ENCODE data around the gene ZNF710.

The ZNF710 gene

DNA sequence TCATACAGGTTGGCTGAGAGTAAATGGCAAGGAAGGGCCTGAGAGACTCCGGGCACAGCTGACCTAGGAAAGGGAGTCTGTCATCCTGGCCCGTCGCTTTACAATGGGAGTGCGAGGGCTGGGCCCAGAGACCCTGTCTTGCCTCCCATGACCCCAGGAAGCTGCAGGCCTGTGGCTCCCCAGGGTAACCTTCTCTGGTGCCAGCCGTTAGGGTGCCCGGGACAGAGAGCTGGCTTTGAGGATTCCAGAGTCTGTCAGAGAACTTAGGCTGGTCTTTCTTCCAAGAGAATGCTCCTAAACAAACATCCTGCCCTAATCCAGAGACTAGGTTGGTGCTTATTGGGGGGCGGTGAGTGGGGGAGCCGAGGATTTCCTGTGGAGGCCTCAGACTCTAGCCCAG lies 18.5 kb downstream of the ZNF710 start:
- no peak for DNase-seq

DNA sequence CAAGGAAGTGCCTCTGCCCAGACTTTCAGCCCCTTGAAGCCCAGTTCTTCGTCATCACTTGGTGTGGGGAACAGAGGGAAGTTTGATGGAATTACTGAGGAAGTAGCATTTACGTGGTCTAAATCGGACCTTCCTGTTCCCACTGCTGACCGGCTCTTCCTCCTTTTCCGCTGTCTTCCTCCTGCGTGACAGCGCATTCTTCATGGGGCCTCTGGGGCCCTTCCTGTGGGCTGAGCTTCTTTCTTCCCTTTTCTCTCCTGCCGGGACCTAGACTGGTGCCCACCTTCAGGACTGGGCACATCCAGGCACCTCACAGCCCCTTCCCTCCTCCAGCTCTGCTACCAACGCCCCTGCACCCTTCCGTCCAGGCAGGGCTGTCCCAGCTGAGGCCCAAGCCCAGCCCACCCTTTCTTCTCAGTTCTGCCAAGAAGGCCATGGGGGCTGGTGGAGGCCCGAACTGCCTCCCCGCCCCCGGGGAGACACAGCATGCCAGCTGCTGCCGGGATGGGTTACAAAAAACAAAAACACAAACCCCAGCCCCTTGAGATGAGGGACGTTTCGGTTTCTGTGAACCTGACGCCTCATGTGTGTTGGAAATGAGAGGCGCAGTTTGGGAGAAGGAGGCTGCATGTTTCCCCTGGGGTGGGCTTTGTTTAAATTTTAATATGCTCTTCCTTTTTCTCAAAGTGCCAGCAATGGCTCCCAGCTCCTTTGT lies 19.1 kb downstream of the ZNF710 start:
- peak; percentile 27 for DNase-seq

DNA sequence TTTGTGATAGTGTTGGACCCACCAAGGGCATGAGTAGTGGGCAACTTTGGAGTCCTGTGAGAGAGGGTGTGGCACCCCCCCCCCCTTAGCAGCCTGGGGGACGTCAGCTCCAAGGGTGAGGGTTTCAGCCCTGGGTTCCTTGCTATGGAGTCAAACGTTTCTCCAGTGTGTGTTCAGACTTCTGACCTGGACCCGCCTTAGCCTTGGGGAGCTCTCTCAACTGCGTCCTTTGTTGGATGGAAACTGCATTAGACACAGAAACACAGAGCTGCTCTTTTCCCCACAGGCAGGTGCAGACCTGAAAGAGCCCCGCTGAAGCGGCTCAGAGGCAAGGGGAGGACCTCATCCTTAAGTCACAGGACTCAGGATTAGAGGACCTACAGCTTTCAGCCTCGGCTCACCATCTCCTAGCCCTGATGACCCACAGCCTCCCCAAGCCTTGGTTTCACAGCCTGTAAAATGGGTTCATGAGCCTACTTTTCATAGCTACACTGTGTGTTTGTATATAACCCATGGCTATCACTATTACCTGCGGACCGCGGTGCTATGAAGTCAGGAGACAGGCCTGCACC lies 19.9 kb downstream of the ZNF710 start:
- no peak for DNase-seq

DNA sequence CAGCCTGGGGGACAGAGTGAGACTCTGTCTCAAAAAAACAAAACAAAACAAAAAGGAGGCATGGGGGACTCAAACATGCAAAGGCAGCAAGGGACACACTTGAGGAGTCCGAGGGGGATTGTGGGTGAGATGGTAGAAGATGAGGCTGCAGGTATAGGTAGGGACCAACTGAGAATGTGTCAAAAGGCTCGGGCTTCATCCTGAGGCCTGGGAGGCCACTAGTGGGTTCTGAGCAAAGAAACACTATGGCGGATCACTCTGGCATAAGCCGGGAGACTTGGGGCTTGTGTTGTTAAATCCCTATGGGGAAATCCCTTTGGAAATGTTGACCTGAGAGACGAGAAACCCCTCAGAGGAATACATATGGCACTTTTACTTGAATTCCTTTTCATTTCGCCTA lies 21.2 kb downstream of the ZNF710 start:
- no peak for DNase-seq

GRCh38 chr15:90022905-90023700 lies 22.0 kb downstream of the ZNF710 start:
- no peak for DNase-seq

GRCh38 chr15:90024406-90024805 lies 23.3 kb downstream of the ZNF710 start:
- DNase-seq, result no peak

- DNase-seq, result no peak
Measured at GRCh38 chr15:90025489-90026033, 24.4 kb downstream of the ZNF710 start.

DNA sequence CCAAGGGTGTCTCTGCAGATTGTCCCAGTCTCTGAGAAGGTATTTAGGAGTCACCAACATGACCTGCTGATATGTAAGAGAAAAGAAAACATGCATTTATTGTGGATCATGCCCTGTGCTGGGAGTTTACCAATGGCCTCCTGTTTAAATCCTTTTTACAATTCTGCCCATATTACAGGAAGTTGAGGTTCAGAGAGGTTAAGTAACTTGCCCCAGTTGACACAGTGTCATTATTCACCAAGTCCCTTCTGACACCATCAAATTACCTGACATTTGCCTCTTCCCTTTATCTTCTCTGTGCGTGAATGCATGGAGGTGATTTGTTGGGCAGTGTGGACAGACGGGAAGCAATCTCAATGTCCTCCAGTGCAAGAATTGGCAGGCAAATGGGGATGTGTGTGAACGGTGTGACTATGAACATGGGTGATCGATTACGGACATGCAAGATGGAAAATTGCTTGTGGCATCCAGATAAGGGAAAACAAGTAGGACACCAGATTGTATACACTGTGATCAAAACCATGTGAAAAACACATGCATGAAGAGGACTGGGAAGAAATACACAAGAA lies 27.3 kb downstream of the ZNF710 start:
- no peak for DNase-seq

DNA sequence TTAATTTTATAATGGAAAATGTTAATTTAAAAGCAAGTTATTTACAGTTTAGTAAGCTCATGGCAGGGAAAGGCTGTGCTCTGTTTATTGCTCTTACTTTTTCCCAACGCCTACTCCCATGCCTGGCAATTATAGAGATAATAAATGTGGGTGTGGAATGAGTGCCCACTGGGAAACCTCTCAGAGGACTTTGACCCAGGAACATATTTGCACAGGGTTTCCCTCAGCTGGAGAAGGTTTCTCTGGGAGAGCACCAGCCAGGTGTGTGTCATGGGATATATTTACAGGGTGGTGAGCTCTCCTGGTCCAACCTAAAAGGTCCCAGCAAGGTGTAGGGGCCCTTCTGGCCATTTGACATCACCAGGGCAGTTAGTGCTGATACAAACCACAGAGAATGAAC lies 27.9 kb downstream of the ZNF710 start:
- DNase-seq, result no peak

DNA sequence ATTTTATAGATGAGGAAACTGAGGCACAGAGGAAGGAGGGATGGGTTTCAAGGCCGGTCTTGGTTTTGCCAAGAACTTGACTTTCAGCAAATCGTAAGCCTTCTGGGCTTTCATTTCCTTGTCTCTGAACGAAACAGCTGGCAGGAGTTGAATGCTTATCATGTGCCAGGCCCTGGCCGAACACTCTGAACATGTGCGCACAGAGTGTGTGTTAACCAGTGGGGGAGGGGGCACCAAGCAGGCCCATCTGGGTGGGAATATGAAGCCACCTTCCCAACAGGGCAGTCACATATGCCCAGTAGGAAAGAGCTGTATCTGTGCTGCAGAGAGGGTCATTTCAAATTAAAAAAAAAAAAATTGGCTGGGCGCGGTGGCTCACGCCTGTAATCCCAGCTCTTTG lies 29.3 kb downstream of the ZNF710 start:
- no peak for DNase-seq

DNA sequence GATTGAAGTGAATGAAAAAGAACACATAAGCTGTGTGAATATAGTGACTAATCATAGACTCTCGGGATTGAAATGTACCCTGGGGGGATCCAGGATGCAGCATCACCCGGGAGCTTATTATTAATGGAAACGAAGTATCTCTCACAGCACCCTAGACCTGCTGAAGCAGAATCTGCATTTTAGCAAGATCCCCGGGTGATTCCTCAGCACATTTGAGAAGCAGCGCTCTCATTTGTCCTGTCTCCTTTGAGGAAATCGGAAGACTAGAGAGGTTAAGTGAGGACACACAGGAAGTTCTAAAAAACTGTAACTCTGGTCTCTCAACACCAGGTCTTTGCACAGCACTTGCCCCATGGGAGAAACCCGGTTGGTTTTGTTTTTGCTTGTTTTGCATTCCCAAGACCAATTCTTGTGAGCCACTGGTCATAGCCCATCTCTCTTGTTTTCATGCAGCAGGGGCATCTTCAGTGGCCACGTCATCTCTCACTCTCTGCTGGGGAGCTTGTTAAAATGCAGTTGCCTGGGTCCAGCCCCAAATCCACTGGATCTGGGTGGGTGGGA lies 30.2 kb downstream of the ZNF710 start:
- DNase-seq, result no peak

- DNase-seq, result no peak
Measured at GRCh38 chr15:90033006-90033405, 31.9 kb downstream of the ZNF710 start.

GRCh38 chr15:90033448-90033847 lies 32.3 kb downstream of the ZNF710 start:
- no peak for DNase-seq

DNA sequence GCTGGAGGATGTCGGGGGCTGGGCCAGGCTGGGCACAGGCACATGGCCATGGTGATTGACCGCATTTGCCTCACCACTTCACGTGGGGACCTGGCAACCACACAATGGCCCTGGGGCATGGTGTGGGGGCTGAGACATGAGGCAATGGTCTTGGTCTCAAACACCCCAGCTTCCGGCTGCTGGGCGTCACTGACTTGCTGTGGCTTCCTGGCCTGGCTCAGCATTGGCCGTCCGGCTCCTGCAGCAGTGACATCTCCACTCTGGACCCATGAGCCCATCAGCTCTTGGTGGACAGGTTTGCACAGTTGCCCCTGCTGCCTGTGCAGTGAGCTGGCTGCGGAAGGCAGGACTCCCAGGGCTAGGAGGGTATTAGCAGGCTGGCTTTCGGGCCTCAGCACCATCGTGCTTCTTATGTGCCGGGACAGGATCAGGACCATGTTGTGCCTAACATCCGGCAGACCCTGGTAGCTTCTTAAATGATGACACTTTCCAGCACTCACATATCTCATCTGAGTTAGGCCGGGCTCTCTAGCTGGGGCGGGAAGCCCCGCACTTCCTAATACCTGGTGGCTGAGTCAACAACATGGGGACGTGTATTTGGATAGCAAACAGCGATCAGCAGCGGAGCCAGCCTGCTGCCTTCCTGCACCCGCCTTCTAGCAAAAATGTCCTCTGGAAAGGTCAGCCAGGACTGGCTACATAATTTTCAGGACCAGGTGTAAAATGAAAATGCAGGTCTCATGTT lies 34.1 kb downstream of the ZNF710 start:
- peak; percentile 63 for DNase-seq

DNA sequence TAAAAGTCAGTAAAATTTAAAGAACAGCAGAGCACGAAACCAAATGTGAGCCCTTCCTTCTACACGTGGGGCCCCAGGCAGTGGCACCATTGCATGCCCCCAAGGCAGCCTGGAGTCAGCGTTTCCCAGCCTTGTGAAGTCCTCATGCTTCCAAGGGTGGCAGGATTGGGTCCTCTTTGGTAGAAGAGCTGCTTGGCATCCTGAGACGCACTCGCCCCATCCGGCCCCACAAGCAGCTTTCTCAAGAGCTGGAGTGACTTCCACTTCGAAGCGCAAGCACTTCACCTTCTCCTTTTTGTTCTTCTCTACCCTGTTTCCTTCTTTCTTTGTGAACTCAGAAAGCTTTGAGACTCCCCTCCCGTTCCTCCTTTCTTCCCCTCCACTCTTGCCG lies 34.7 kb downstream of the ZNF710 start:
- DNase-seq, result no peak

GRCh38 chr15:90036343-90036742 lies 35.2 kb downstream of the ZNF710 start:
- DNase-seq, result no peak

GRCh38 chr15:90036806-90037510 lies 35.8 kb downstream of the ZNF710 start:
- DNase-seq, result no peak

DNA sequence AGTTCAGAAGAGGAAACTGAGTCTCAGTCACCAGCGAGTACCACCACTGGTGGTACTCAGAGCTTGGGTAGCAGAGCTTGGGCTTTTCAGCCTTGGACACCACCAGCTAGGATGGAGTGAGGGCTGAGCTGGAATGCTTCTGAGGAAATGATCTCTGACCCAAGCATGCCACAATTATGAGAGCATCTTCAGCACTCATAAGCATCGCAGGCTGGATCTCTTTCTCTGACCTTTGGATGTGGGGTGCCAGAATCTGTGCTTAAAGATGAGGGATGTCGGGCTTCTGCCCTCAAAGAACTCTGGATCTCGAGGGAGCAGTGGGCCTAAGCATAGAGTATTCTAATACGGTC lies 36.4 kb downstream of the ZNF710 start:
- no peak for DNase-seq

- peak; percentile 46 for DNase-seq
Measured at GRCh38 chr15:90037961-90038631, 37.0 kb downstream of the ZNF710 start.

DNA sequence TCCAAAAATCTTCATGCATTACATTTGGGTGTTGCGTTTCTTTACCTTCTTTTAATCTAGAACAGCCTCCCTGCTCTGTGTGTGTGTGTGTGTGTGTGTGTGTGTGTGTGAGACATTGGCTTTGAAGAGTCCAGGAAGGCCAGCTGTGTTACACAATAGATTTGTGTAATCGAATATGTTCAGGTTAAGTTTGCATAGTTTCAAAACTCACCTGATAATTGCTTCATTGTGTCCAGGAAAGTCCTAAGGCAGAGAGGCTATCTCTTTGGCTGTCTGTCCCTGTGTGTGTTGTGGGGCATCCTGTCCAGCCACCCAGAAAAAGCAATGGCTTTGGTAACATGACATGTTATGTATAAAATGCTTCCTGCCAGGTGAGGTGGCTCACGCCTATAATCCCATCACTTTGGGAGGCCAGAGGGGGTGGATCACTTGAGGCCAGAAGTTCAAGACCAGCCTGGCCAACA lies 37.5 kb downstream of the ZNF710 start:
- no peak for DNase-seq

- no peak for DNase-seq
Measured at GRCh38 chr15:90039996-90040395, 38.9 kb downstream of the ZNF710 start.
